GM18909 (cell line): ENCODE results near the gene PDE11A.

ENCODE experiments used
- ATAC-seq: cut with Tn5 transposase; IDR thresholded peaks from one replicate; pipeline ENCODE4 v1.9.1; 2021; ENCODE audit warnings: mild to moderate bottlenecking; ENCODE audit not compliant: unreplicated experiment, poor library complexity

PDE11A gene

GRCh38 chr2:177680866-177681712 is 391.5 kb downstream of the PDE11A start:
- no peak for ATAC-seq

- no peak for ATAC-seq
Observed at GRCh38 chr2:177679611-177680605, 392.7 kb downstream of the PDE11A start.

GRCh38 chr2:177678939-177679338 is 393.6 kb downstream of the PDE11A start:
- no peak for ATAC-seq

GRCh38 chr2:177676636-177677035 is 395.9 kb downstream of the PDE11A start:
- ATAC-seq = no peak

- ATAC-seq = no peak
Observed at GRCh38 chr2:177675825-177676224, 396.8 kb downstream of the PDE11A start.

GRCh38 chr2:177675350-177675821 is 397.2 kb downstream of the PDE11A start:
- ATAC-seq = no peak

- ATAC-seq = no peak
Observed at GRCh38 chr2:177673602-177674595, 398.7 kb downstream of the PDE11A start.

GRCh38 chr2:177671662-177672061 is 400.9 kb downstream of the PDE11A start:
- ATAC-seq = no peak

- ATAC-seq = no peak
Observed at GRCh38 chr2:177670791-177671535, 401.6 kb downstream of the PDE11A start.

GRCh38 chr2:177669625-177670330 is 402.8 kb downstream of the PDE11A start:
- no peak for ATAC-seq

GRCh38 chr2:177669201-177669600 is 403.4 kb downstream of the PDE11A start:
- no peak for ATAC-seq

GRCh38 chr2:177668617-177669016 is 404.0 kb downstream of the PDE11A start:
- no peak for ATAC-seq

GRCh38 chr2:177667626-177668025 is 405.0 kb downstream of the PDE11A start:
- ATAC-seq = no peak

- no peak for ATAC-seq
Observed at GRCh38 chr2:177666408-177666807, 406.2 kb downstream of the PDE11A start.

GRCh38 chr2:177665948-177666347 is 406.6 kb downstream of the PDE11A start:
- no peak for ATAC-seq

GRCh38 chr2:177665328-177665727 is 407.2 kb downstream of the PDE11A start:
- no peak for ATAC-seq

GRCh38 chr2:177662895-177663294 is 409.7 kb downstream of the PDE11A start:
- ATAC-seq = no peak

GRCh38 chr2:177660742-177661141 is 411.8 kb downstream of the PDE11A start:
- no peak for ATAC-seq
